HG03139 (cell line): ENCODE results near the gene LRRC56.

Experiments used
- ATAC-seq: cut with Tn5 transposase; IDR thresholded peaks from one replicate; pipeline ENCODE4 v1.9.1; 2021; ENCODE audit not compliant: unreplicated experiment

LRRC56 gene

GRCh38 chr11:538431-539051, 1.2 kb downstream of the LRRC56 start:
- ATAC-seq, result no peak

GRCh38 chr11:539971-540481, 2.7 kb downstream of the LRRC56 start:
- ATAC-seq, result no peak

DNA sequence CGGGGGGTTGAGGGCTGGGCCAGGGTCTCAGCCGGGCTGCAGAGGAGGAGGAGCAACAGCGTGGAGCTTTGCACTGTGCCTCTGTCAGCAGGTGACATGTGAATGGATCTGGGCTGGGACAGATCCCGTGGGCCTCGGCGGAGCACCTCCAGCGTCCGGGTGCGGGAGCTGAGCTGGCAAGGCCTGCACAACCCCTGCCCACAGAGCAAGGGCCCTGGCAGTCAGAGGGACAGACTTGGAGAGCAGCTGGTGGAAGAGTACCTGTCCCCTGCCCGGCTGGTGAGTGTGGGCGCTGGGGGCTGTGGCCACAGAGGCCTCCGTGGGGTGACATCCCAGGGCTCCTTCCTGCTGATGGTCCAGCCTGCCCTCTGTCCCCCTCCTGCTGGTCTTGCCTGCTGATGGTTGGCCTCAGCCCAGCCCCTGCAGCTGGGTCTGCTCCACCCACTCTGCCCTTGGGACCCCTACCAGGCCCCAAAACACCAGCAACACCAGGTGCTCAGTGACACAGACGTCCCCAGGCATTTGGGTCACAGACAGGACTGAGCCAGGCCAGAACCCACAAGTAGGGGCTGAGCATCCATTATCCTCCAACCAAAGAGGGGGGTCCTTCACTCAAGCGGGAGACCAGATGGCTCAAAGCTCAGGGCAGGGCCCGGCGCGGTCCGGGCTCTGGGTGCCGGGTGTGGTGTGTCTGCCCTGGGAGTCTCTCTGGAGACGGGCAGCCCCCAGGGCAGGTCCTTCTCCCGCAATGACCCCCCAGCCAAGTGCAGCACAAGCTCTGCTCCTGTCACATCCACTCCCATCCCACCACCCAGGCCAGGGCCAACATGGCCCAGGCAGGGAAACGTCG, 3.5 kb downstream of the LRRC56 start:
- ATAC-seq, result no peak

- no peak for ATAC-seq
Measured at GRCh38 chr11:541433-541885, 4.1 kb downstream of the LRRC56 start.

DNA sequence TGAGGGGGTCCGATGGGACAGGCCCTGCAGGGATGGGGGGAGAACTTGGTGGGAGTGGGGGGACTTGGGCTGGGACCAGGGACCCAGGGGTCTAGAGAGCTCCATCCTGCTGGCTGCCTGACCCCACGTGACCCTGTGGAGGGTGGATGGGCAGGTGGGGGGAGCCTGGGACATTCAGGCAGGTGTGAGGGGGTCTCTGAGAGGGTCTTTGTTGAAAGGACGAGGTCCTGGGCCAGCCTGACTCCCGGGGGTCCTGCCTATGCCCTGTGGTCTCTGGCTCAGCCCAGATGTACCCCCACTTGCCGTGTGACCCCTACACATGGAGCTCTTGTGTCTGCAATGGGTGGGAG, 7.5 kb downstream of the LRRC56 start:
- no peak for ATAC-seq

GRCh38 chr11:545171-545570, 7.8 kb downstream of the LRRC56 start:
- no peak for ATAC-seq

DNA sequence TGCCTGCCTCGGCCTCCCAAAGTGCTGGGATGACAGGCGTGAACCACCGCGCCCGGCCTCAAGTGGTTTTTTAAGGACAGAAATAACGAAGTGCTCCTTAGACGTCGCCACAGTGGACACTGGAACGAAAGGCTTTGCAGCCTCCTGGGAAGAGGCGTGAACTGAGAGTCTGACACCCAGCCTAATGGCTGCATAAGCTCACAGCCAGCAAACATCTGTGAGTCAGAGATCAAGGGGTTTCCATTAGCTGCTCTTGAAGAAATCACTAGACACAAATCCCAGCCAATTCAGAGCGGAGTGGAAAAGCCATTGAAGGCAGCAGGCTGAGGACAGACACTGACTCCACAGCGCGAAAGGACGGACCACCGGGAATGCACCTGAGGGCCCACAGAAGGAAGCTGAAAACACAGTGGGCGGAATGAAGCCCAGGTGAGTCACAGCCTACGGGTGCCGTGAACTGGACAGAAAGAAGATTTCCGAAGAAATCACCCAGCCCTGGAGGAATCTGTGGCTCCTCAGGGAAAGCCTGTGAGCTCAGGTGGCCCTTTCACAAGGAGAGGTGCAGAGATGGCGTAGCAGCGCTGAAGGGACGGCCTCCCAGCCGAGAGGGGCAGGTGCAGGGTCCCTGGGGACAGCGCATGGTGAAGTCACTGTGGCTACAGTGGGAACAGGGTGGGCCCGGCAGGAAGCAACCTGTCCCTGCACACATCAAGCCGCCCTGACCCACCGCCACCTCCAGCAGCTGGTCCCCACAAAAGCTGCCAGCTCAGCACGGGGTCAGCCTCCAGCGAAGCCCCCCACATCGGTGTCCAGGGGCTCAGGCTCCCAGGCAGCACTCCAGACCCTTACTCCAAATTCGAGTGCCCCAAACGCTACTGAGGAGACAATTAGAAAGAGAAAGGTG, 11.6 kb downstream of the LRRC56 start:
- no peak for ATAC-seq

- no peak for ATAC-seq
Measured at GRCh38 chr11:550021-550745, 12.9 kb downstream of the LRRC56 start.

- ATAC-seq, result no peak
Measured at GRCh38 chr11:550746-551085, 13.4 kb downstream of the LRRC56 start.

DNA sequence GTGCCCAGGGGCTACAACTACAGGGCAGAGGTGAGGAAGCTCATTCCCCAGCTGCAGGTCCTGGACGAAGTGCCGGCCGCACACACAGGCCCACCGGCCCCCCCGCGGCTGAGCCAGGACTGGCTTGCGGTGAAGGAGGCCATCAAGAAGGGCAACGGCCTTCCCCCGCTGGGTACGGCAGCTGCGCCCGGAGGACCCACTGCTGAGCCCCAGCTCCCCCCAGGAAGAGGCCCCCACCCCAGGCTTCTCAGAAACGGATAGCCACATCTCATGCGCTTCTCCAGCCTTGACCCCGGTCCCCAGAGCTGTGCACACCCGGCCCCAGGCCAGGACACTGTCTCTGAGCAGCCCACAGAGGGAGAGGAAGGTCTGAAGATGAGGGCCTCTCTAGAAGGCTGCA, 13.8 kb downstream of the LRRC56 start:
- ATAC-seq, result no peak

- ATAC-seq, result no peak
Measured at GRCh38 chr11:551596-551995, 14.3 kb downstream of the LRRC56 start.

DNA sequence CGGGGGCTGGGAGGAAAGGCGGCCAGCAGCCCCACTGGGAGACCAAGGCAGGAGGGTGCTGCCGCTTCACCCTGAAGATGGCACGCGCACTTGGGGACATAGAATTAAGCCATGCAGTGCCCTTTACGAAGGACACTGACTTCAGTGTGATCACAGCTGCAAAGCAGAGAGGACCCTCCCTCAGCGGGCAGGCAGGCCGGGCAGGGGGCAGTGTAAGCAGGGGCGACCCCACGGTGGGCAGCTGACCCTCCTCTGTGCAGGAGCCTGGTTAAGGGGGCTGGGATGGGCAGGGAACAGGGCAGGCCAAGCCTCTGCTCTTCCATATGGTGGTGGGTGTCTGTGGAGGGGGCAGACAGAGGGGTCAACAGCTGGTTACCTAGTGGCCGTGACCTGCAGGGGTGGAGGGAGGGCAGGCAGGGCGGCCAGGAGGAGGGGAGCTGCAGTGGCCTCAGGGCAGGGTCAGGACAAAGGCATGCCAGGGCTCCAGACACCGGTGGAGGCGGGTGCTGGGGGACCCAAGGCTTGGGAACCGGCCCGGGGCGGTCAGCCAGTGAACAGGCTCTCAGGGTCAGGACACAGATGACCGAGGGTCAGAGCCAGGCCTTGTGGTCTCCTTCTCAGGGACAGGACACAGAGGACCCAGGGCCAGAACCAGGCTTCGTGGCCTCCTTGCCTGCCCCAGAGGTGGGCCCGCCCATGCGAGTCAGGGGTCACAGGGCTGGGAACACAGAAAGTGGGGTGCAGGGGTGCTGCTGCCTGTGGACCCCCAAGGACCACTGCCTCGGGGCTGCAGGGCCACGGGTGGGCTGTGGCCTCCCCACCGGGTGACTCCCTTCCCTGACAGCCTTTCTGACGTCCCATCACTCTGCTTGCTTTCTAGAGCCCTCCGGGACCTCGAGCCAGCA, 16.0 kb downstream of the LRRC56 start:
- ATAC-seq, result no peak

DNA sequence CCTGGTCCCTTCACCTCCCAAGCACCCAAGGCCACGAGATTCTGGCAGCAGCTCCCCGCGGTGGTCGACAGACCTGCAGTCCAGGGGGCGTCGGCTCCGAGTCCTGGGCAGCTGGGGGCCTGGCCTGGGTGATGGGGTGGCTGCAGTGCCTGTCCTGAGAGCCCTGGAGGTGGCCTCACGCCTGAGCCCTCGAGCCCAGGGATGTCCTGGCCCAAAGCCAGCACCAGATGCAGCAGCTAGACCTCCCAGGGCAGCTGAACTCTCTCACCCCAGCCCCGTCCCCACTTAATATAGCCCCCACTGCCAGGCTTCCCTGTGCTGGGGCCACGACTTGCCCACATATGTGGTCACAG, 16.6 kb downstream of the LRRC56 start:
- ATAC-seq, result no peak

DNA sequence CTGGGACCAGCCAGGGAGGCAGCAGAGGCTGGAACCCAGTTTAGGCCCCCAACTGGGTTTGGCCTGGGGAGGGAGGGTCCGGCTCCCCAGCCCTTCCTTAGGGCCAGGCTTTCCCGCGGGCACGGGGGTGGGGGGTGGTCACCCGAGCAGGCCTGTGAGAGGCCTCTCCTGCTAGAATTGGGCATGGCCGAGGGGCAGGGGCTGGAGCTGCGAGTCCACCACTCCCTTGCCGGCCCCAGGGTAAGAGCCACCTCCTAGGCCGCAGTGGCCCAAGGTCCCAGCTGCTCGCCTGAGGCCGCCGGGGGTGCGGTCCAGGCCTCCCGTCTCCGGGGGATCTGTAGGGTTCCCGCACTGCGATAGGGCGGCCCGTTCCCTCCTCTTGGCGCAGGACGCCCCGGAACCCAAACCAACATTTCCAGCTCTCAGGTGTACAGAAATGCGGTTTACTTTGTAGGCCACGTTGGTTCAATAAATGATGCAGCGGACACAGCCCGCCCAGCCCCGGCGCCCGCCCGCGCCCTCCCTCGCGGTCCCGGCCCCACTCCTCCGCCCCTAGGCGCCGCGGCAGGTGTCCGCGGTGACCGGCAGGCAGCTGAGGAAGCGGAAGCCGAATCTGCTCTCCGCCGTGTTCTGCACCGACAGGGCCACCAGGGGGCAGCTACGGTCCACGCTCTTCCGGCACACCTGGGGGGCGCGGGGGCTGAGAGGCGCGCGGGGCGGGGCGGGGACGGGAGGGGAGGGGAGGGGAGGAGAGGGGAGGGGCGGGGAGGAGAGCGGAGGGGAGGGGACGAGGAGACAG, 17.3 kb downstream of the LRRC56 start:
- no peak for ATAC-seq

DNA sequence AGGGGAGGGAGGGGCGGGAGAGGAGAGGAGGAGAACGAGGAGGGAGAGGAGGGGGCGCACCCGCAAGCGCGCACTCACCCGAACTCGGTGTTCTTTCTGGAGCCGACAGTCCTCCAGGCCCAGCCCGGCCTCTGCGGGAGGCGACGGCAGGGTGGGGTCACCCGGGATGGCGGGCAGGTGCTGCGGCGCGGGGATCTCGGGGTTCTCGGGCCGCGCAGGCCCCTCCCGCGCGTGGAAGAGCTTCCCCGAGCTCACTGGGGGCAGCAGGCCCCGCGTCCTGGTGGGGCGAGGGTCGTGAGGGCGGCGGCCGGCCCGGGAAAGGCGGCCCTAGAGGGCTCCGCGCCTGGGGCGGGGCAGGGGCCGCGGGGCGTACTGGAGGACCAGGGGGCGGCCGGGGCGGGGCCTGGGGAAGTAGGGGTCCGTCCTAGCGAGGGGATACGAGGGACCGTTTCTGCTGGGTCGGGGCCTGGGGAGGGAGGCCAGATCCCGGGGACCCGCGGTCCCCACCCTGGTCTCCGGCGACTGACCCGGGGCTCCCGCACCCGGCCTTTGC, 18.0 kb downstream of the LRRC56 start:
- ATAC-seq, result no peak

GRCh38 chr11:555780-556661, 18.7 kb downstream of the LRRC56 start:
- no peak for ATAC-seq

DNA sequence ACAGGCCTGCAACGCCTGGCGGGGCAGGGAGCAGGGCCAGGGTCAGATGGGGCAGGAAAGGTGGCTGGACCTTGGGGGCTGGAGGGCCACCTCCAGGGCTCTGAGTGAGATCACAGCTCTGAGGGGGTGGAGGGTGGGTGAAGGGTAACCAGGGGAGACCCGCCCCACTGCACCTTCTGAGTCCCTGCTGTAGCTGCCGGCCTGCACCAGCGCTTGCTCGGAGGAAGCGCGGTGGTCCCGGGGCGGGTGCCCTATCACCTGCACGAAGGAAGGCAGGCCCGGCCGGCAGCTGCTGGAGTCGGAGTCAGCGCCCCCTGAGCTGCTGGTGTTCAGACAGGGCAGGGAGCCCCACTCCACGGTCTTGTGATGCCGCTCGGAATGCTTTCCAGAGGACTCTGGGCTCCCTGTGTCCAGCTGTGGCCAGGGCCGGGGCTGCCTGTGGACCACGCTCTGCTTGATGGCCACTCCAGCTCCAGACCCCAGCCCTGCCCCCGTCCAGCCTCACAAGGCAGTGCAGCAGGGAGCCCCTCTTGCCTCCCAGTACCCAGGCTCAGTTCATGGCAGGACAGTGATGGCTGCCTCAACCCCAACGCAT, 19.4 kb downstream of the LRRC56 start:
- ATAC-seq, result no peak
